Hippocampal formation (tissue), 2 donors: ENCODE measurements around the gene PSPN.
"Not testable (repeated sequence)": the region's sequence is repeated elsewhere in the genome, so short reads cannot be mapped to it uniquely, and the experiment has no call there.

Experiments
- DNase-seq, 2 donors: peaks; one replicate each; lab custom pipeline; 2025; lab: John Stamatoyannopoulos, UW

PSPN gene

GRCh38 chr19:6373096-6373812 lies 2.5 kb downstream of the PSPN start:
- DNase-seq: peak; percentile 97 to 98

GRCh38 chr19:6372594-6373095 lies 3.1 kb downstream of the PSPN start, which contains the start of gene ALKBH7:
Gene ALKBH7 (plus strand): TSS chr19:6372794. CDS start chr19:6372821, 27 bp downstream.
- peak; percentile 97 to 99 for DNase-seq

GRCh38 chr19:6364353-6364752 lies 11.4 kb downstream of the PSPN start:
- no peak for DNase-seq

GRCh38 chr19:6362351-6362801 lies 13.4 kb downstream of the PSPN start:
- DNase-seq: no peak

GRCh38 chr19:6362027-6362350 lies 13.7 kb downstream of the PSPN start:
- no peak for DNase-seq

GRCh38 chr19:6360857-6361216 lies 14.9 kb downstream of the PSPN start:
- not testable (repeated sequence) for DNase-seq

- DNase-seq: not testable (repeated sequence)
Measured at GRCh38 chr19:6360445-6360844, 15.3 kb downstream of the PSPN start.

- DNase-seq: no peak
Measured at GRCh38 chr19:6359568-6360341, 16.0 kb downstream of the PSPN start.

- no peak for DNase-seq
Measured at GRCh38 chr19:6358003-6358402, 17.7 kb downstream of the PSPN start.

- no peak for DNase-seq
Measured at GRCh38 chr19:6357174-6357573, 18.6 kb downstream of the PSPN start.

- DNase-seq: not testable (repeated sequence)
Measured at GRCh38 chr19:6355321-6356040, 20.3 kb downstream of the PSPN start.

- no peak for DNase-seq
Measured at GRCh38 chr19:6354098-6354674, 21.5 kb downstream of the PSPN start.

GRCh38 chr19:6352381-6353165 lies 23.2 kb downstream of the PSPN start:
- no peak for DNase-seq

GRCh38 chr19:6350688-6351087 lies 25.0 kb downstream of the PSPN start:
- no peak for DNase-seq

- DNase-seq: not testable (repeated sequence)
Measured at GRCh38 chr19:6349271-6349670, 26.5 kb downstream of the PSPN start.

- no peak for DNase-seq
Measured at GRCh38 chr19:6343462-6343861, 32.3 kb downstream of the PSPN start.

GRCh38 chr19:6340493-6341201 lies 35.1 kb downstream of the PSPN start:
- DNase-seq: no peak

- no peak for DNase-seq
Measured at GRCh38 chr19:6334490-6335285, 41.0 kb downstream of the PSPN start.

- no peak for DNase-seq
Measured at GRCh38 chr19:6333439-6333838, 42.3 kb downstream of the PSPN start, which contains the start of gene ACER1. Gene ACER1 (minus strand): TSS chr19:6333612. CDS start chr19:6333551, 61 bp downstream.

GRCh38 chr19:6326815-6327214 lies 48.9 kb downstream of the PSPN start:
- DNase-seq: no peak
